HEK293 (cell line): ENCODE data around the gene YIPF4.
"Not testable (repeated sequence)": the region's sequence is repeated elsewhere in the genome, so short reads cannot be mapped to it uniquely, and the experiment has no call there.

ENCODE experiments used
- FEZF1 ChIP-seq: fragments of 450-650 bp; formaldehyde crosslinking; IDR thresholded peaks from 2 replicates; pipeline ENCODE4 v1.5.1; 2016; ENCODE audit warnings: missing biosample characterization, missing genetic modification characterization
- TCF7L2 ChIP-seq: IDR thresholded peaks from 2 replicates; pipeline ENCODE4 v1.6.1; 2011; ENCODE audit warnings: low read depth, mild to moderate bottlenecking, inconsistent platforms, low read length, moderate library complexity, borderline replicate concordance
- ZBTB21 ChIP-seq: fragments of 450-650 bp; formaldehyde crosslinking; IDR thresholded peaks from 2 replicates; pipeline ENCODE4 v1.5.1; 2017; ENCODE audit warnings: missing biosample characterization, missing genetic modification characterization
- ZNF174 ChIP-seq: fragments of 450-650 bp; formaldehyde crosslinking; IDR thresholded peaks from 2 replicates; pipeline ENCODE4 v1.5.0; 2017; ENCODE audit warnings: missing biosample characterization, mild to moderate bottlenecking, missing genetic modification characterization
- ZNF19 ChIP-seq: fragments of 450-650 bp; formaldehyde crosslinking; IDR thresholded peaks from 2 replicates; pipeline ENCODE4; 2016; ENCODE audit warnings: missing biosample characterization, missing genetic modification characterization, low read depth
- ZNF423 ChIP-seq: fragments of 450-650 bp; formaldehyde crosslinking; IDR thresholded peaks from 2 replicates; pipeline ENCODE4 v1.5.1; 2016; ENCODE audit warnings: missing biosample characterization, missing genetic modification characterization
- ZNF629 ChIP-seq: fragments of 450-650 bp; formaldehyde crosslinking; IDR thresholded peaks from 2 replicates; pipeline ENCODE4 v1.5.1; 2017; ENCODE audit warnings: missing biosample characterization, missing genetic modification characterization
- ZNF654 ChIP-seq: fragments of 450-650 bp; formaldehyde crosslinking; IDR thresholded peaks from 2 replicates; pipeline ENCODE4 v1.5.1; 2016; ENCODE audit warnings: low read depth, missing biosample characterization, missing genetic modification characterization
- TF ChIP-seq, protein P1 (sequence below): fragments of 450-650 bp; formaldehyde crosslinking; IDR thresholded peaks from 2 replicates; pipeline ENCODE4 v1.5.1; 2016; ENCODE audit warnings: missing biosample characterization, missing genetic modification characterization
- TF ChIP-seq, protein P2 (sequence below): fragments of 450-650 bp; formaldehyde crosslinking; IDR thresholded peaks from 2 replicates; pipeline ENCODE4 v1.5.1; 2016; ENCODE audit warnings: missing biosample characterization, missing genetic modification characterization, low read depth
- TF ChIP-seq, protein P3 (sequence below): sonication (generic); formaldehyde crosslinking; IDR thresholded peaks from 2 replicates; pipeline ENCODE4 v1.8.1; 2022; ENCODE audit warnings: mild to moderate bottlenecking, moderate library complexity, missing genetic modification reagents

DNA sequence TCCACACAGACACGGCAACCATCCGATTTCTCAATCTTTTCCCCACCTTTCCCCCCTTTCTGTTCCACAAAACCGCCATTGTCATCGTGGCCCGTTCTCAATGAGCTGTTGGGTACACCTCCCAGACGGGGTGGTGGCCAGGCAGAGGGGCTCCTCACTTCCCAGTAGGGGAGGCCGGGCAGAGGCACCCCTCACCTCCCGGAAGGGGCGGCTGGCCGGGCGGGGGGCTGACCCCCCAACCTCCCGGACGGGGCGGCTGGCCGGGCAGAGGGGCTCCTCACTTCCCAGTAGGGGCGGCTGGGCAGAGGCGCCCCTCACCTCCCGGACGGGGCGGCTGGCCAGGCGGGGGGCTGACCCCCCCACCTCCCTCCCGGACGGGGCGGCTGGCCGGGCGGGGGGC lies 15.8 kb downstream of the YIPF4 start:
- TF ChIP-seq, protein P1, sequence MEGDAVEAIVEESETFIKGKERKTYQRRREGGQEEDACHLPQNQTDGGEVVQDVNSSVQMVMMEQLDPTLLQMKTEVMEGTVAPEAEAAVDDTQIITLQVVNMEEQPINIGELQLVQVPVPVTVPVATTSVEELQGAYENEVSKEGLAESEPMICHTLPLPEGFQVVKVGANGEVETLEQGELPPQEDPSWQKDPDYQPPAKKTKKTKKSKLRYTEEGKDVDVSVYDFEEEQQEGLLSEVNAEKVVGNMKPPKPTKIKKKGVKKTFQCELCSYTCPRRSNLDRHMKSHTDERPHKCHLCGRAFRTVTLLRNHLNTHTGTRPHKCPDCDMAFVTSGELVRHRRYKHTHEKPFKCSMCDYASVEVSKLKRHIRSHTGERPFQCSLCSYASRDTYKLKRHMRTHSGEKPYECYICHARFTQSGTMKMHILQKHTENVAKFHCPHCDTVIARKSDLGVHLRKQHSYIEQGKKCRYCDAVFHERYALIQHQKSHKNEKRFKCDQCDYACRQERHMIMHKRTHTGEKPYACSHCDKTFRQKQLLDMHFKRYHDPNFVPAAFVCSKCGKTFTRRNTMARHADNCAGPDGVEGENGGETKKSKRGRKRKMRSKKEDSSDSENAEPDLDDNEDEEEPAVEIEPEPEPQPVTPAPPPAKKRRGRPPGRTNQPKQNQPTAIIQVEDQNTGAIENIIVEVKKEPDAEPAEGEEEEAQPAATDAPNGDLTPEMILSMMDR (tag by site-specific recombination) = not testable (repeated sequence)
- TF ChIP-seq, protein P2, sequence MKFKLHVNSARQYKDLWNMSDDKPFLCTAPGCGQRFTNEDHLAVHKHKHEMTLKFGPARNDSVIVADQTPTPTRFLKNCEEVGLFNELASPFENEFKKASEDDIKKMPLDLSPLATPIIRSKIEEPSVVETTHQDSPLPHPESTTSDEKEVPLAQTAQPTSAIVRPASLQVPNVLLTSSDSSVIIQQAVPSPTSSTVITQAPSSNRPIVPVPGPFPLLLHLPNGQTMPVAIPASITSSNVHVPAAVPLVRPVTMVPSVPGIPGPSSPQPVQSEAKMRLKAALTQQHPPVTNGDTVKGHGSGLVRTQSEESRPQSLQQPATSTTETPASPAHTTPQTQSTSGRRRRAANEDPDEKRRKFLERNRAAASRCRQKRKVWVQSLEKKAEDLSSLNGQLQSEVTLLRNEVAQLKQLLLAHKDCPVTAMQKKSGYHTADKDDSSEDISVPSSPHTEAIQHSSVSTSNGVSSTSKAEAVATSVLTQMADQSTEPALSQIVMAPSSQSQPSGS = not testable (repeated sequence)
- TF ChIP-seq ZNF654 (tag by site-specific recombination); ZBTB21 (tag by site-specific recombination); ZNF19 (tag by site-specific recombination); ZNF629 (tag by site-specific recombination); FEZF1; ZNF423 (tag by site-specific recombination); ZNF174 (tag by site-specific recombination); TCF7L2: not testable (repeated sequence)
- TF ChIP-seq, protein P3, sequence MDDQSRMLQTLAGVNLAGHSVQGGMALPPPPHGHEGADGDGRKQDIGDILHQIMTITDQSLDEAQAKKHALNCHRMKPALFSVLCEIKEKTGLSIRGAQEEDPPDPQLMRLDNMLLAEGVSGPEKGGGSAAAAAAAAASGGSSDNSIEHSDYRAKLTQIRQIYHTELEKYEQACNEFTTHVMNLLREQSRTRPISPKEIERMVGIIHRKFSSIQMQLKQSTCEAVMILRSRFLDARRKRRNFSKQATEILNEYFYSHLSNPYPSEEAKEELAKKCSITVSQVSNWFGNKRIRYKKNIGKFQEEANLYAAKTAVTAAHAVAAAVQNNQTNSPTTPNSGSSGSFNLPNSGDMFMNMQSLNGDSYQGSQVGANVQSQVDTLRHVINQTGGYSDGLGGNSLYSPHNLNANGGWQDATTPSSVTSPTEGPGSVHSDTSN (CRISPR knock-in tag) = not testable (repeated sequence)
